Left lung (tissue), 10 donors: Measurements from ENCODE around the gene BRD3. TPM values are rescaled to one million over a fixed set of nuclear protein-coding genes. Genes with fewer than 3 reads are reported as not detected.

Source experiments
- ATAC-seq: fragments of 200-7000 bp; cut with Tn5 transposase; one replicate; pipeline ENCODE4 v1.9.1; 2020; ENCODE audit warnings: moderate library complexity
- DNase-seq, 4 donors: peaks; one replicate each; pipeline ENCODE4 v3.0.0-alpha.2; 2013 to 2020
- H3K27ac ChIP-seq, 2 donors: fragments of 200-600 bp; sonication (generic) in 1 of 2; one replicate each; pipeline versions ENCODE4 v1.5.0 to v1.8.0; 2020 to 2021
- H3K27me3 ChIP-seq, 2 donors: fragments of 200-600 bp; sonication (generic) in 1 of 2; one replicate each; pipeline versions ENCODE4 v1.5.0 to v1.8.0; 2020 to 2021
- H3K36me3 ChIP-seq, 2 donors: fragments of 200-600 bp; sonication (generic) in 1 of 2; one replicate each; pipeline versions ENCODE4 v1.5.0 to v1.8.0; 2020 to 2021
- H3K4me1 ChIP-seq, 2 donors: fragments of 200-600 bp; one replicate each; pipeline ENCODE4 v1.8.0; 2021
- H3K4me3 ChIP-seq, 2 donors: fragments of 200-600 bp; sonication (generic) in 1 of 2; one replicate each; pipeline versions ENCODE4 v1.5.0 to v1.8.0; 2020 to 2021; ENCODE audit warnings: mild to moderate bottlenecking in 1 of 2
- H3K9me3 ChIP-seq, 2 donors: fragments of 200-600 bp; sonication (generic) in 1 of 2; one replicate each; pipeline versions ENCODE4 v1.5.0 to v1.8.0; 2020 to 2021
- intact Hi-C, 2 donors: fragments of 100-400 bp; cut with DNase I; formaldehyde crosslinking; loops; one replicate each; pipeline versions ENCODE4 v1.11.2 to v1.14.2; 2022
- polyA plus RNA-seq, 6 donors: library from polyadenylated mRNA; unstranded; fragments of 120-200 nt; gene quantifications; one replicate each; pipeline ENCODE4 v1.2.1, GENCODE V29; 2013; ENCODE audit not compliant: insufficient read length in 6 of 6
- total RNA-seq, 2 donors: library from RNA; stranded (reverse); fragmentation: NEBNext Ultra II Directional; extraction: Animal tissue kit (Norgen Biotek cat#: 25700); gene quantifications; one replicate each; pipeline ENCODE4 v1.2.1, GENCODE V29; 2021
- TF ChIP-seq, protein P1 (sequence below), 2 donors: fragments of 200-600 bp; sonication (generic) in 1 of 2; IDR thresholded peaks; one replicate each; pipeline versions ENCODE4 v1.5.0 to v1.8.0; 2021; ENCODE audit warnings: antibody characterized with exemption in 2 of 2
- donor health status: DM: no; HTN: yes; CAD: no.
- donor health status: DM: no; HTN: no; CAD: no.

Gene BRD3
- total and polyA plus RNA-seq, 8 donors: 27.0 to 45.8 (median 39.0) TPM

DNA sequence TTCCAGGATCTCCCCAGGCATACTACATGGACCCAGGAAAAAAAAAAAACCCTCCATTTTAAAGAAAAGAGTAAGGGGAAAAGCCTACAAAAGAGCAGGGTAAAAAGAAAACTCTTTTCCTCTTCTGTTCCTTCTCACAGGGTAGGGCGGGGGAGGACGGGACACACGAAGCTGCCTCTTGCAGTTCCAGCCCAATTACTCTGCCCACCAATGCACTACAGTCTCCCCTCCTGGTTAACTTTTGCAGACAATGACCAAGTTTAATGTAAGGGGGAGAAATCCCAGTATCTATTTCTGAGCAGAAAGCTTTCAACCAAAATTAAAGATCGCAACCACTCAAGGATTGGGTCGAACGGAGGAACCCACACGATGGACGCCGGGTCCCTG, 1.3 kb downstream of the BRD3 start:
- Histone ChIP-seq H3K27me3 (peaks cover 0 to 24% of the 10 kb centered on the region in 2 donors), H3K27ac (peak overlapping the region; percentile 68 to 80), H3K4me3 (peak overlapping the region; percentile 55 to 64), H3K9me3 (no peaks in the 10 kb centered on the region), H3K36me3 (no peaks in the 10 kb centered on the region), H3K4me1 (peaks cover 15 to 60% of the 10 kb centered on the region in 2 donors)
- intact Hi-C loops: no loop called here
- DNase-seq (no peak), ATAC-seq (peak; percentile 8)
- TF ChIP-seq, protein P1, sequence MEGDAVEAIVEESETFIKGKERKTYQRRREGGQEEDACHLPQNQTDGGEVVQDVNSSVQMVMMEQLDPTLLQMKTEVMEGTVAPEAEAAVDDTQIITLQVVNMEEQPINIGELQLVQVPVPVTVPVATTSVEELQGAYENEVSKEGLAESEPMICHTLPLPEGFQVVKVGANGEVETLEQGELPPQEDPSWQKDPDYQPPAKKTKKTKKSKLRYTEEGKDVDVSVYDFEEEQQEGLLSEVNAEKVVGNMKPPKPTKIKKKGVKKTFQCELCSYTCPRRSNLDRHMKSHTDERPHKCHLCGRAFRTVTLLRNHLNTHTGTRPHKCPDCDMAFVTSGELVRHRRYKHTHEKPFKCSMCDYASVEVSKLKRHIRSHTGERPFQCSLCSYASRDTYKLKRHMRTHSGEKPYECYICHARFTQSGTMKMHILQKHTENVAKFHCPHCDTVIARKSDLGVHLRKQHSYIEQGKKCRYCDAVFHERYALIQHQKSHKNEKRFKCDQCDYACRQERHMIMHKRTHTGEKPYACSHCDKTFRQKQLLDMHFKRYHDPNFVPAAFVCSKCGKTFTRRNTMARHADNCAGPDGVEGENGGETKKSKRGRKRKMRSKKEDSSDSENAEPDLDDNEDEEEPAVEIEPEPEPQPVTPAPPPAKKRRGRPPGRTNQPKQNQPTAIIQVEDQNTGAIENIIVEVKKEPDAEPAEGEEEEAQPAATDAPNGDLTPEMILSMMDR (IDR thresholded peaks at IDR 0.05): no peak

DNA sequence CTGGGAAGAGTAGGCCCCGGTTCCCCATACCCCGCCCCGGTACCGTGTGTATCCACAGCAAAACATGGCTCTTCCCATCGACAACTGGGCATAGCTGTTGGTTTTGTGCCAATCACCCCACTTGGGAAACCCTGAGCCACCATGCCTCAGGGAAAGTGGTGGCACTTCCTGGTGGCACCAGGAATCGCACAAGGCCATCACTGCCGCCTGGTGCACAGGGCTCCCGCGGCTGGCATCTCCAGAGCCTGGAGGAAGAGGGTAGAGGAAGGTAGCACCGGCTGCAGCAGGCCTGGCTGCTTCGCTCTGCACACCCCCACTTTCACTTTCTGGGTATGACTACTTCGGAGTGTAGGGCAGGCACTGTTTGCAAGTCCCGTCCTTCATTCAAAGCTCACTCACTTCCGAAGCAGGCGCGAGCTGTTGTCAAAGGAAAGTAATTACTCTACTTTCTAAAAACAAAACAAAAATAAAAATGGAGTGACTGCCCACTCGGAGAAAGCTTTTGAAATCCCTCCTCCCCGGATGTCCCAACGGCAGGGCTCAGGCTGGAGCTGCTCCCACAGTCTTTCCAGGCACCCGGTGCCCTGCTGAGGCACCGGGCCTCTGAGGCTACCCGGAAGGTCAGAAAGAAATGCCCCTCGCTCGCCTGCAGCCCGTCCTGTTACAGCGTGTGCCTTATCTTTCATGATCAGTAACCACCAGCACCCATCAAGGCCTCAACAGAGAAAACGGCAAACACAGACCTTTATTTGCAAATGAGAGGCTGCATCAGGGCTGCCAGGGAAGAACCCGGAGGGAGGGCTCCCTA, 2.0 kb downstream of the BRD3 start:
- intact Hi-C loops: no loop called here
- no peaks in the 10 kb centered on the region for H3K9me3 ChIP-seq
- H3K27me3 ChIP-seq: peaks cover 0 to 17% of the 10 kb centered on the region in 2 donors
- DNase-seq (peak in 3 of 4 donors; percentile 23 to 87 (median 67)), ATAC-seq (peak; percentile 52)
- H3K4me3 ChIP-seq: peak overlapping the region; percentile 55 to 64
- H3K27ac ChIP-seq: peak overlapping the region; percentile 68 to 80
- H3K4me1 ChIP-seq: peaks cover 15 to 67% of the 10 kb centered on the region in 2 donors
- TF ChIP-seq, protein P1 (IDR thresholded peaks at IDR 0.05): no peak
- no peaks in the 10 kb centered on the region for H3K36me3 ChIP-seq

DNA sequence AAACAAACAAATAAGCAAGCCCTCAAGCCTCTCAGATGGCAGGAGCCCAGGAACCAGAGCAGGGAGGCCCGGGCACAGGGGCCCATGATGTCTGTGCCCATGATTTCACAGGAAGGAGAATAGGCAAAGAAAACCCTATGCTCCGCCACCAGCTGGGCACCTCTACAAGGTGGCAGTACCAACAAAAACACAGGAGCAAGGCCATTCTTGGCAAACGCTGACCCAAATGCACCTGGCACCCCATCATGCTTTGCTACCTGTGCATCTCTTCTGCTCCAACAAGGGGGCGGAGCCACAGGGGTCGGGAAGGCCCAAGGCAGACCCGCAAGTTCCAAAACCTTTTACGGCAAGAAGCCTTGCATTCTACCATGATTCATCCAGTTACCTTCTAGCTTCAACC, 3.1 kb downstream of the BRD3 start:
- intact Hi-C loops: no loop called here

DNA sequence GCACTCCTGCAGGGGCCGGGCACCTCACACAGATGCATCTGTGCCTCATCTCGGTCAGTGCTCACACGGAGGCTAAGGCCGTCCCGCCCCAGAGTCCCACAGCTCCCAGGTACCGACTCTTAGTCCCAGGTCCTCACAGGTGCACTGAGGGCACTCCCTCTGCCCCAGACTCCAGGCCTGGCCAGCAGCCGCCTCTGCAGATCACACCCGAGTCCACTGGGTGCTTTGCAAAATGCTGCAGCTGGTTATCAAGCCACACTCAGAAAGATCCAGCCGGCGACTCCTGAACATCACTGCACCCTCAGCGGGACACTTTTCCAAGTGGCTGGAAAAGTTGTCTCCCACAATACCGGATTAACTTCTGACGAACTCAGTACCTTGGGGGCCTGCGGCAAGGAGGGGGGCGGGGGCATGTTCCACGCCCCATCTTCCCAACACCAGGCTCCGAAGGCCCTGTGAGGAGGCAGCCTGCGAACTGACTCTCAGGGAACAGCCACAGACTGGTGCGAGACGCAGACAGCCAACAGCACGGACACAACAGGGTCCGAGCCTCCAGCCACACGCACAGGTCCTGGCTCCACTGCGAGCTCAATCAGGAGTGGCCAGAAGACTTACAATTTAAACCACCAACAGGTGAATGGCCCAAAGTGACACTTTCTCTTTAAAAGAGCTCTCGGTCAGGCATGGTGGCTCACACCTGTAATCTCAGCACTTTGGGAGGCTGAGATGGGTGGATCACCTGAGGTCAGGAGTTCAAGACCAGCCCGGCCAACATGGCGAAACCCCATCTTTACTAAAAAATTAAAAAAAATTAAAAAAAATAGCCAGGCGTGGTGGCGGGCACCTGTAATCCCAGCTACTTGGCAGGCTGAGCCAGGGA, 4.0 kb downstream of the BRD3 start:
- Histone ChIP-seq H3K9me3 (no peaks in the 10 kb centered on the region), H3K4me3 (no peak overlapping the region), H3K4me1 (peaks cover 20 to 83% of the 10 kb centered on the region in 2 donors), H3K27me3 (no peaks in the 10 kb centered on the region), H3K27ac (no peak overlapping the region), H3K36me3 (no peaks in the 10 kb centered on the region)
- intact Hi-C loops: no loop called here
- DNase-seq (no peak), ATAC-seq (no peak)
- TF ChIP-seq, protein P1 (IDR thresholded peaks at IDR 0.05): no peak

More for the DNA sequence above, 3.1 kb downstream of the BRD3 start:
- Histone ChIP-seq H3K9me3 (no peaks in the 10 kb centered on the region), H3K27me3 (peaks cover 0 to 6% of the 10 kb centered on the region in 2 donors), H3K36me3 (no peaks in the 10 kb centered on the region), H3K4me3 (no peak overlapping the region), H3K4me1 (peaks cover 15 to 78% of the 10 kb centered on the region in 2 donors), H3K27ac (peak overlapping the region in 1 of 2 donors; percentile 80)
- DNase-seq (no peak), ATAC-seq (no peak)
- TF ChIP-seq, protein P1 (IDR thresholded peaks at IDR 0.05): no peak
